Right ventricle myocardium superior (tissue), 1 donor: ENCODE measurements around the gene LRRC14B. TPM values are rescaled to one million over a fixed set of nuclear protein-coding genes. Genes with fewer than 3 reads are reported as not detected.

Experiments
- ATAC-seq: fragments of 200-7000 bp; cut with Tn5 transposase; one replicate; pipeline ENCODE4 v1.9.1; 2020; ENCODE audit warnings: mild to moderate bottlenecking; ENCODE audit not compliant: poor library complexity
- DNase-seq: peaks from one replicate; pipeline ENCODE4 v3.0.0-alpha.2; 2020
- intact Hi-C: fragments of 100-400 bp; cut with DNase I; formaldehyde crosslinking; loops from one replicate; pipeline ENCODE4 v1.11.2; 2022
- long read RNA-seq: library from polyadenylated mRNA; unstranded; transcript quantifications from one replicate; pipeline ENCODE4 v2.0.0, GENCODE V29; 2021
- total RNA-seq: library from RNA; stranded (reverse); fragmentation: NEBNext Ultra II Directional; extraction: Animal tissue kit (Norgen Biotek cat#: 25700); gene quantifications from one replicate; pipeline ENCODE4 v1.2.1, GENCODE V29; 2021
- donor health status: DM: no; HTN: yes; CAD: no; lungs with severe emphysema.

Gene LRRC14B
- 103 TPM for total RNA-seq
- long read RNA-seq, transcript LRRC14B-201 (2 exons, 1,573 nt) = major isoform, 534 of 538 reads
- long read RNA-seq, partial matches to known transcripts = 0 of 538 reads
- long read RNA-seq, other reads (novel, unspliced or antisense) = 4 of 538 reads

GRCh38 chr5:191036-191948, at the start of gene LRRC14B:
LRRC14B (plus strand) TSS chr5:191495; CDS start chr5:191539, 44 bp downstream.
- ATAC-seq (peak; percentile 74), DNase-seq (peak; percentile 86)
- intact Hi-C loops = no loop called here

DNA sequence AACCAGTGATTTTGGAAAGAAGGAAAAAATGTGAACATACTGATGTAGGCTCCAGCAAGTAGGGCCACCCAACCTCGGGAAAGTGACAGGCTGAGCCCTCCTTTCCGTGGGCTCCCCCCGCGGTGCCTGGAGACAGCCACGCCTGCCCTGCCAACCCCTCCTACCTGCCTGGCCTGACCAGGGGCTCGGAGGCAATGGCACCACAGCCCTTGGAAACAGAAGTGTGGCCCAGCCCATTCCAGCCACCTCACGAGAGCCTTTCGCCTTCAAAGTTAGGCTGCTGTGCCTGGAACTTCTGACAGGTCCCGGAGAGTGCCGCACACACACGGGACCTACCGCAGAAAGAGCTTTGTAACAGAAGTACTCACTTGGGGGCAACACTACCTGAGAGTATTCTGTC, 49.5 kb upstream of the LRRC14B start:
- intact Hi-C loops = no loop called here
- DNase-seq (no peak), ATAC-seq (no peak)

DNA sequence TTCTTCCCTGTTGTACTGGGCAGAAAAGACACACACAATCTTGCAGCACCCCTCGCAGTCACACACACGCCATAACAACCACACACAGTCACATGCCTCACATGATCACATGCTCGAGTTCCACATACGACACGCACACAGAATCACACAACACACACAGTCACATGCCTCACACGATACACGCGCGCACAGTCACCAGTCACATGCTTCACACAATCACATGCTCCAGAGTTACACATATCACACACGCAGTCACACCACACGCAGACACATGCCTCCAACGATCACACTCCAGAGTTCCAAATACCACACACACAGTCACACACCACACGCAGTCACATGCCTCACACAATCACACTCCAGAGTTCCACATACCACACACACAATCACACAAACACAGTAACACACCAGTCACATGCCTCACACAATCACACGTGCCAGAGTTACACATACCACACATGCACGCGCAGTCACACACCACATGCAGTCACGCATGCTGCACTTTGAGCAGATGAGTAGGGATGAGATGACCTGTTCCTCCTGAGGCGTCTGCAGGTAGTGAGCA, 49.0 kb upstream of the LRRC14B start:
- no peak for ATAC-seq
- intact Hi-C loops = no loop called here
- DNase-seq = no peak

DNA sequence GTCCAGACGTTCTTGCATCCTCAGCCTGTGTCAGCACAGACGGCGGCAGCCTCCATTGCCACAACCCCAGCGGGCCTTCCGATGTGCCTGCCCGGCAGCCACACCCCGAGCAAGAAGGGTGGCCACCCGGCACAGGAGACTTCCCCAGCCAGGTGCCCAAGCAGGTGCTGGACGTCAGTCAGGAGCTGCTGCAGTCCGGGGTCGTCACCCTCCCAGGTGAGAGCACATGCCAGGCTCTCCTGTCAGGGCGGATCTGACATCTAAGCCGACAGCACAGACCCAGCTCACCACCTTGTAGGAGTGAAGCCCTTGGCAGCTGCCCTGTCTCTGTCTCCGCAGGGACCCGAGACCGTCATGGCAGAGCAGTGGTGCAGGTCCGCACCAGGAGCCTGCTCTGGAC, 48.3 kb upstream of the LRRC14B start:
- intact Hi-C loops = no loop called here
- no peak for DNase-seq

GRCh38 chr5:144941-145340, 46.4 kb upstream of the LRRC14B start:
- no peak for ATAC-seq
- no peak for DNase-seq
- intact Hi-C loops = no loop called here

More for the DNA sequence above, 48.3 kb upstream of the LRRC14B start:
- ATAC-seq = no peak

DNA sequence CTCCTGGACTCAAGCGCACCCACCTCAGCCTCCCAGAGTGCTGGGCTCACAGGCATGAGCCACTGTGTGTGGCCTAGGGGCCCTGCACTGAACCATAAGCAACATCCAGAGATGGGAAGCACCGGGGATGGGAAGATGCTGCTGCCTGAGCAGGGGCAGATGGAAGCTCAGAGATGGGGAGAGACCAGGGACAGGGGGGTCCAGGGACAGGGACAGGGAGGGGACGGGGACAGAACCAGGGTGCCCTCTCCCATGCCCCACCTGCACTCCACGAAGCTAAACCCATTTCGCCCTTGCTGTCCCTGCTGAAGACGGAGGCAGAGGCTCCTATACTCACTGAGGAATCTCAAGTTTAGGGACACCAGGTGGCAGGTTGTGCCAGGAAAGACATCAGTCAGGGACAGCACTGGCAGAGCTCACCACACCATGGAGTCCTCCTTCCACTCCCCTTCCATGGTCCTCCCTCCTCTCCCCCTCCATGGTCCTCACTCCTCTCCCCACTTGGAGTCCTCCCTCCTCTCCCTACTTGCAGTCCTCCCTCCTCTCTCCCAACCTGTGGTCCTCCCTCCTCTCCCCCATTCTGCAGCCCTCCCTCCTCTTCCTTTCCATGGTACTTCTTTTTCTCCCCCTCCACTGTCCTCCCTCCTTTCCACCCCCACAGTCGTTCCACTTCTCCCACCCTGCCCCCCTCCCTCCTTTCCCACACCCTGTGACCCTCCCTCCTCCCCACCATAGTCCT, 45.5 kb upstream of the LRRC14B start:
- ATAC-seq (no peak), DNase-seq (no peak)
- intact Hi-C loops = no loop called here

GRCh38 chr5:147751-148150, 43.5 kb upstream of the LRRC14B start:
- intact Hi-C loops = no loop called here
- ATAC-seq = no peak
- DNase-seq = no peak

GRCh38 chr5:149745-150485, 41.4 kb upstream of the LRRC14B start:
- ATAC-seq = no peak
- intact Hi-C loops = no loop called here

GRCh38 chr5:150746-151145, 40.5 kb upstream of the LRRC14B start:
- DNase-seq (no peak), ATAC-seq (no peak)
- intact Hi-C loops = no loop called here

More at GRCh38 chr5:149745-150485, 41.4 kb upstream of the LRRC14B start:
- no peak for DNase-seq

- no peak for ATAC-seq
- intact Hi-C loops = no loop called here
- DNase-seq = no peak
These were observed 39.2 kb upstream of the LRRC14B start for GRCh38 chr5:152077-152476.

GRCh38 chr5:153256-153655, 38.0 kb upstream of the LRRC14B start:
- DNase-seq (no peak), ATAC-seq (no peak)
- intact Hi-C loops = no loop called here

DNA sequence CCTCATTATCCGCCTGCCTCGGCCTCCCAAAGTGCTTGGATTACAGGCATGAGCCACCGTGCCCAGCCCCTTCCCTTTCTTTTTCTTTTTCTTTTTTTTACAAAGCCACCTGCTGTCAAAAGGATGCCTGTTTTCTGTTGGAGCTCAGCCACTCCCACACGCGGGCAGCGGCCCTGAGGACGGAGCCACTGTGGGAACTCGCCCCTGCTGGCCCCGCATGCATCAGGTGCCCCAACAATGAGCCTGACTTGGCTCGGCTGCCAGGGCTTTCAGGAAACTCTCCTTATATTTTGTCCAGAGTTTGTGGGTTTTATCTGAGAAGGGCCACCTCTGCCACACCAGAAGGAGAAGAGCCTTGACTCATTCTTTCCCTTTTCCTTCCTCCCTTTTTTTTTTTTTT, 37.1 kb upstream of the LRRC14B start:
- ATAC-seq (no peak), DNase-seq (no peak)
- intact Hi-C loops = no loop called here

DNA sequence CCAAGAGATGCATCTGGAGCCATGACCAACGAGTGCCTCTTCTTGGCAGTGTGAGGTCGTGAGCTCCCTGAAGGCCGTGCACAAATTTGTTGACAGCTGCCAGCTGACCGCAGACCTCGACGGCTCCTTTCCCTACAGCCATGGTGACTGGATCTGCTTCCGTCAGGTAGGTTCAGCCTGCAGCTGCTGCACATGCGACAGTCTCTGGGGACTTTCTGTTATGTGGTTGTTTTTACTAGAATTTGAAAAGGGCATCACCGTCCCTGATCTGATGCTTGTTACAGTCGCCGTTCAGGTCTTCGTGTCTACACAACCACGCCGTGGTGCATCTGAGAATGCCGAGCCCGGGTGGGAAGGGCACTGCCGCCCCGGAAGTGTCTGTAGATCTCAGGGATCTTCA, 36.5 kb upstream of the LRRC14B start:
- no peak for DNase-seq
- intact Hi-C loops = no loop called here
- no peak for ATAC-seq

DNA sequence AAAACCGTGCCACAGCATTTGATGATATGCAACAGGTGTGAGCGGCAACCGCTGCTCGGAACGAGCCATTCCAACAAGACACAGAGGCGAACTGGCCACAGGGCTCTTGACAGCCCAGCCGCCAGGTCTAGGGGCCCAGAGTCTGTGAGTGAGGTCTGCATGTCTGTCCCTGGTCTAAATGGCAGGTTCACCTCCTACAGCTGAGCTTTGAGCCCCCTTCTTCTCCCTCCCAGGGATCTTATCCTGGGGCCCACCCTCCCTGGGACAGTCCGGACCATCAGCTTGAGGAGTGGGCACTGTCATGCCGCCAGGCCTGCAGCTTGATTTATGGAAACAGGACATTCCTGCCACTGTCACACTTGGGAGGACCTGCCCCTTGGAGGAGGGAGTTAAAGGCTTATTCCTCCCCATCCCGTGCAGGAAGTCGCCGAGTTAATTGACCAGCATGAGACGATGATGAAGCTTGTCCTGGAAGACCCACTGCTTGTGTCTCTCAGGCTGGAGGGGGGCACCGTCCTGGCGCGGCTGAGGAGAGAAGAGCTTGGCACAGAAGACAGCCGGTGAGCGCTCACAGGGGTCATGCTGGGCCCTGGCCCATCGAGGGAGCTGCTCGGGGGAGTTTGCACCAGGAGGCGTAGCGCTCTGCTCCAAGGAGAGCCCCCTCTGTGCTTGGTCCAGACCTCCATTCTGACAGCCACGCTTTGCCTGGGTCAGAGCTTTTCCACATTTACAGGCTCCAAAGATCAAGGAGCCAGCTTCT, 35.5 kb upstream of the LRRC14B start:
- DNase-seq (no peak), ATAC-seq (no peak)
- intact Hi-C loops = no loop called here

DNA sequence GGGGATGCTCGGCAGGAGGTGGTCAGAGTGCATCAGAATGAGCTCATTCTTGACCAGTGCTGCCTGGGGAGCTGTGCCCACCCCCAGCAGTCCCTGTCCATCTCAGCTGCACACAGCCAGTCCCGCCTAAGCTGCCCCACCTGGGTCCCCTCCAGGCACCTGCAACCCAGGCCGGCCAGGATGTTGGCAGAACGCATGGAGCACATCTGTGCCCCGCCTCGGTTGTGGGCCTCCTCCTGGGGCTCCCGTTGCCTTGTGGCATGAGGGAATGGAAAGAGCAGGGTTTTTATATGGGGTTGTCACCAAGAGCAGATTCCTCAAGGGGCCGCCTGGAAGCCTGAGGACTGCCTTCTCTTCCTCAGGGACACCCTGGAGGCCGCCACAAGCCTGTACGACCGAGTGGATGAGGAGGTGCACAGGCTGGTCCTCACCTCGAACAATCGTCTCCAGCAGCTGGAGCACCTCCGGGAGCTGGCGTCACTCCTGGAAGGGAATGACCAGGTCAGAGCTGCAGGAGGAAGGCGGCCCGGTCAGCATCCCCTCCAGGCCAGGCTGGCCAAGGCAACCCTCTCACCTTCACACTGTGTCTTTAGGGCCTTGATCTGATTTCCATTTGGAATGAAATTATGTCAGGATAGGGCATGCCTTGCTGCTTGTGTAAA, 34.8 kb upstream of the LRRC14B start:
- ATAC-seq (no peak), DNase-seq (no peak)
- intact Hi-C loops = no loop called here

GRCh38 chr5:157126-157715, 34.1 kb upstream of the LRRC14B start:
- ATAC-seq (no peak), DNase-seq (no peak)
- intact Hi-C loops = no loop called here

DNA sequence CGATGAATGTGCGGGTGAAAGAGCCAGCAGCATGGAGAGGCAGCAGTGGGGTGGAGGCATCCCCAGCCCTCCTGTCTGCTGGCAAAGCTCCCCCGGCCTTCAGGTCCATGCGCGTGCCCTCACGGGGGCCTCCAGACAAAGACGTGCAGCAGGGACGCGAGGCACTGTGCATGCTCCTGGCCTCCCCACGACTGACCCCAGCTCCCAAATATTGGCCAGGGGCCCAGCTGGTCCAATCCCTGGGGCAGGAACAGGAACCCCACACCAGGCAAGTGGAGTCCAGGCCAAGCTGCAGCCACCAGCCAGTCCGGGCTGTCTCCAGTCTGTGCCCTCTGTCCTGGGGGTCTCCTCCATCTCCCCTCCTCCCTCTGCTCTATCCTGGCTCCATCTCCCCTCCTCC, 33.5 kb upstream of the LRRC14B start:
- DNase-seq (no peak), ATAC-seq (no peak)
- intact Hi-C loops = no loop called here
